Stimulated activated CD8-positive, alpha-beta memory T cell treated with anti-CD3 and anti-CD28 coated beads, Interleukin-15, amount 100 ng/mL, for 4 hours (primary cell): Measurements from ENCODE around the gene DDX42.

Experiments
- DNase-seq, 2 donors: peaks; one replicate each; pipeline ENCODE4 v3.0.0-alpha.2; 2020; ENCODE audit warnings: low read depth in 2 of 2

Gene DDX42, protein sequence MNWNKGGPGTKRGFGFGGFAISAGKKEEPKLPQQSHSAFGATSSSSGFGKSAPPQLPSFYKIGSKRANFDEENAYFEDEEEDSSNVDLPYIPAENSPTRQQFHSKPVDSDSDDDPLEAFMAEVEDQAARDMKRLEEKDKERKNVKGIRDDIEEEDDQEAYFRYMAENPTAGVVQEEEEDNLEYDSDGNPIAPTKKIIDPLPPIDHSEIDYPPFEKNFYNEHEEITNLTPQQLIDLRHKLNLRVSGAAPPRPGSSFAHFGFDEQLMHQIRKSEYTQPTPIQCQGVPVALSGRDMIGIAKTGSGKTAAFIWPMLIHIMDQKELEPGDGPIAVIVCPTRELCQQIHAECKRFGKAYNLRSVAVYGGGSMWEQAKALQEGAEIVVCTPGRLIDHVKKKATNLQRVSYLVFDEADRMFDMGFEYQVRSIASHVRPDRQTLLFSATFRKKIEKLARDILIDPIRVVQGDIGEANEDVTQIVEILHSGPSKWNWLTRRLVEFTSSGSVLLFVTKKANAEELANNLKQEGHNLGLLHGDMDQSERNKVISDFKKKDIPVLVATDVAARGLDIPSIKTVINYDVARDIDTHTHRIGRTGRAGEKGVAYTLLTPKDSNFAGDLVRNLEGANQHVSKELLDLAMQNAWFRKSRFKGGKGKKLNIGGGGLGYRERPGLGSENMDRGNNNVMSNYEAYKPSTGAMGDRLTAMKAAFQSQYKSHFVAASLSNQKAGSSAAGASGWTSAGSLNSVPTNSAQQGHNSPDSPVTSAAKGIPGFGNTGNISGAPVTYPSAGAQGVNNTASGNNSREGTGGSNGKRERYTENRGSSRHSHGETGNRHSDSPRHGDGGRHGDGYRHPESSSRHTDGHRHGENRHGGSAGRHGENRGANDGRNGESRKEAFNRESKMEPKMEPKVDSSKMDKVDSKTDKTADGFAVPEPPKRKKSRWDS

DNA sequence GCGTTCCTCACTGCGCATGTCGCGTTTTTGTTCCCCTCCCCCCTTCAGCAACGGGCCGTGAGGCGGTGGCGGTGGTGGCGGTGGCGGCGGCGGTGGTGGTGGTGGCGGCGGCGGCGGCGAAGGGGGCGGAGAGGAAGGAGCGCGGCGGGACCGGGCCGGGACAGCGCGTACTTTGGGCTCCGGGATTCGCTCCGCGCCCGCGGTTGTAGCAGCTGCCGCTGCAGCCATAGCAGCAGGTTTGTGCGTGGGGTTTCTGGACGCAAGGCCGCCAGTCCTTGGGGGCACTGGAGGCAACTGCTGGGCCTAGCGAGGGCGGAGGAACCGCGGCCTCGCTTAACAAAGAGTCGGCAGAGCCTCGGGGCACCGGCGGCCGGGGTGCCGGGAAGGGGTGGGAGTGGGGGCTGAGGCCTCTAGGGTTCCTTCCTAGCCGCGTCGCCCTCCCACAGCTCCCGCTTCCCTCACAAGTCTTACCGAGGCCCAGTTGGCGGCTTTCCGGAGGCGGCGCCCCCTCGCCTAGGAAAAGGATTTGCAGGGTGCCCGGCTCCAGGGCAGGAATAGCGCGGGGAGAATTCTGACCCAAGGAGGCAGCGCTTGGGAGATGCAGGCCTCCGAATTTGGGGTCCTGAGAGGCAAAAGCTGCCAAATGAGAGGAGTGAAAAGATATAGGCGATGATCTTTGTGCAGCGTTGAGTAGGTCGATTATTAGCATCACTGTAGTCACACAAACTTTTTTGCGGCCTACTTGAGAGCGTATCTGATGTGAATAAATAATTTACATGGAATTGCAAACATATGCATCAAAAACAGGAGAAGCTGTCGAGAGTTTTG is at the start of gene DDX42:
Gene DDX42, plus strand, starts transcription at position 30 of the 828 bp plus-strand sequence. CDS start 12,880 bp downstream, outside the sequence.
- DNase-seq: no peak

DNA sequence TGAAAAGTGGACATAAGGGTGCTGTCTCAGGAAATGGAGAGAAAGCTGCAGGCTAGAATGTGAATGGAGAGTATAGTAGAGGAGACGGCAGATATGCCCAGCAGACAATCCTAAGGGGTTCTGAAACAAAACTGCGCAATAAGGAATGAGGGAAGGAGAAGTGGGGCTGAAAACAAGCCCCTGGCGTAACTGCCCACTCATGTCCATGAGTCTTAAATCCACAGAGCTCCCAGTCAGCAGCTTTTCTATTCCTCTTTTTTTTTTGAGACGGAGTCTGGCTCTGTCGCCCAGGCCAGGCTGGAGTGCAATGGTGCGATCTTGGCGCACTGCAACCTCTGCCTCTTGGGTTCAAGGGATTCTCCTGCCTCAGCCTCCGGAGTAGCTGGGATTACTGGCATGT is 38.3 kb upstream of the DDX42 start:
- DNase-seq: no peak

DNA sequence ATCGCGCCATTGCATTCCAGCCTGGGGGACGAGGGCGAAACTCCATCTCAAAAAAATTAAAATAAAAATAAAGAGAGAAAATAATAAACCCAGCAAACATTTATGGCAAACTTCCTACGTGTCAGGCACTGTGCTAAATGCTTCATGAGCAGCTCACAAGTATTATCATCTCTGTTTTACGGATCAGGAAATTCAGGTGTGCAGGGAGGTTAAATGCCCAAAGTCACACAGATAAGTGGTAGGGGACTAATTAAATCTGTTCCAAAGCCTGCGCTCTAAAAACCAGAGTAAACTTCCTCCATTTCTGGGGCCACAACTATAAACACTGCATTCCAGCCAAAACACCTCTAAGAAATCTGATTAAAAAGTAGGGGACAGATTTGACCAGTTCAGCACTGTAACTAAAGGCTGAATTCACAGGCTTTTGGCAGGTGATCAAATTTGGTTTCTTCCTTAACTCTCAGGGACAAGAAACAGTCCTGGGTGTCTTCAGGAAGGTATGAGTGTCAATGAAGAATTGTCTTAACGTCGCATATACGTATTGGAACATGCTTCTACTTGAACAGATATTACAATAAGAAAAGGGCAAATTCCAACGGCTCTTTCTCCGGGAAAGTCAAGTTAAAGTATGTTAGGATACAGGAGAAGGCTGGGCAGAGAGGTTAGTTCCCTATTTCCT is 33.4 kb upstream of the DDX42 start:
- no peak for DNase-seq

DNA sequence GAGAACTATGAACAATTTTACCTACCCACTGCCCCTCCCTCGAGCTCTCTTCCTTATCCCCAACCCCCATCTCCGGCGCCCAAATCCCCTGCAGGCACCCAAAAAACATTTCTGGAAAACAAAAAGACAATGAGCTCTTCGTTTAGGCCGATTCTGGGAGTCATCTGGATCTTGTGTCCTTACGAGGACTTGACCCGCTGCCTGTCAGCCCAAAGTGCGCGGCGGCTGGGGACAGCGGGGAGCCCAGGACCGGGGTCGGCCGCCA is 32.9 kb upstream of the DDX42 start:
- no peak for DNase-seq

DNA sequence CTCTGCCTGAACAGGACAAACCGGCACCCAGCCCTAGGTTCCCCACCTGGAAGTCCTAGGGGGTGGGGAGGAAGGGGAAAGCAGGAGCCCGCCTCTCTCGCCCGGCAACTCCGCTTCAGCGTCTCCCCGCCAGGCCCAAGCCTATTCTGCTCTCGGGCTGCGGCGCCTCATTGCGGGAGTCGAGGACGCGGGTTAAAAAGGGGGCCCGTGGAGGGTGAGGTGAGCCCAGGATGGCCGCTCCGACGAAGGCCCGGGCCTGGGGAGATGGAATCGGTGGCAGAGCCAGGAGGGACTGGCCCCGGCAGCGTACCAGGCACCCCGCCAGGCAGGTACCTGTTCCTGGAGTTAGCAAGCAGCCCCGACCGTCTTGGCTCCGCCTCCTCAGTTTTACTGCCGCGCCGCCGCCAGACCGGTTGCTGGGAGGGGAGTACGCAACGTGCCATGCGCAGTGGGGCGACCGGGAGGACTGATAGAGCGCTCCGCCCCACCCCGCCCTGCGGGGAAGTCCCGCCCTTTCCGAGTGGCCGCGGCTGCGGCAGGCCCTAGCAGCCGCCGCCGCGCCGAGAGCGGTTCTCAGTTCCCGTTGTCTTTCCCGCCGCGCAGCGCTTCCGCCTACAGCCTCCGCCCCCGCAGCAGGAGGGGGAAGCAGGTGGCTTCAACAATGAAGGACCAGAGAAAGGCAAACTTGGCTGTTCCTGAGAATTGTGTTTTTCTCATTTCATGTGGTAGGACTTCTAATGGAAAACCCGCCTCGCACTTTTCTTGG is 32.4 kb upstream of the DDX42 start, which contains the start of gene STRADA:
Gene STRADA, minus strand, starts transcription at position 392 of the 766 bp plus-strand sequence. CDS start 13,430 bp downstream, outside the sequence.
- DNase-seq: peak; percentile 99

DNA sequence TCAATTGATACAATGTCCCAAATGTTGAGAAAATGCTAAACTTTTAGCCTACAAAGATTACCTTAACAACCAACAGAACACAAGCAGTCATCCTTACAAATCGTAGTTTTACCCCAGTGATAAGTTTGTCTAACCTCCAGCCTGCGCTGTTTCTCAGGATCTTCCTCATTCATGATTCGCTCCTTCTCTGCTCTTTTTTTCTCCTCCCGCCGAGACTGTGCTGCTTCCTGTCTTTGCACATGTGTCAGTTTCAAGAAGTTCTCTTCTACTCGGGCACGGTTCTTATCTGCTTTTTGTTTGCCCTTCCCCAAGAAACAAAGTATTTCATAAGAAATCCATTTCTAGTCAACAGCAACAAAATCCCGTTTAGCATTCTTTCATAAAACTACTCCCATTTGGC is 22.2 kb upstream of the DDX42 start:
- DNase-seq: no peak

DNA sequence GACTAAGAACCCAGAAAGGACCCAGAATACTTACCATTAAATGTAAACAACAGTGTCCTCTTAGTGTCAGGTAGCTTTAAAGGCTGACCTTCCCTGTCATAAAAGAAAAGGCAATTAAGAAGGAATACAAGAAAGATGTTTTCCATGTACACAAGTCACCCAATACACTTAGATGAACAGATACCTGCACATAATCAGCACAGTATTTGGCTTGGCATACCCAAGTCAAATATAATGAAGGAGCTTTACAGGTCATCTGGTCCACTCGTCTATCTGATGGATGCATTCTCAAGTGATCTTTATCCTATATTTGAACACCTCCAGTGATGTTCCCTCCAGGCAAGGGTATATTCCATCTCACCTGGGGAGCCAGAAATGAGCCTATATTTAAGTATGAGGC is 21.3 kb upstream of the DDX42 start:
- DNase-seq: no peak

DNA sequence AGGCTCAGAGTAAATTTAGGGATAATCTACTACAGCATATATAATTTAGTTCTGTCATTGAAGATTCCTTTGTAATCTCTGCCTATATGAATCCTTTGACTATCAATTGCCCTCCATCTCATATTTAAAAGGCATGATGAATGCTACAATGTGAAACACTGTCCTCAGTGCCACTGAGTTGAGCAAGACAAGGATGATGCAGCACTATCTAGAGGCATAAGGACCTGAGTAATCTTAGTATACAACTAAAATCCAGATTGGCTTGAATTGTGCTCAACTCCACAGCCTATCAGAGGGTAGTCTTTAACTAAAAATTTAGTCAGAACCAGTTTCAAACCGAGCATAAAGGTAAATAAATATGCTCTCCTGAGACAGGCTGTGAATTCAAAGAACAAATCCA is 20.8 kb upstream of the DDX42 start:
- DNase-seq: no peak

DNA sequence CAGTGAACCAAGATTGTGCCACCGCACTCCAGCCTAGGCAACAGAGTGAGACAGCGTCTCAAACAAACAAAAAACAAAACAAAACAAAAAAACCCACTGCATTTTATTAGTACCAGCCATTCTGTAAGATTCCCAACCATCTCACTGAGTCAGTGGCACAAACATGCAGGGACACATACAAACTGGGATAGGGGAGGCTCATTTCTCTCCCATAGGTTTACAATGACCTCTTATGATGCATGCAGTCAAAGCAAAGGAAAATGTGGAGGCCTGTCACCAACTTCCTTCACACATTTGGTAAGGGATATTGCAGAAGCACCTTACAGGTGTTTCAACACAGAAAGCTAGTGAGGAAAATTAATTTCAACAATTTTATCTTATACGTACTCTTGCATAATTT is 19.9 kb upstream of the DDX42 start:
- DNase-seq: no peak

DNA sequence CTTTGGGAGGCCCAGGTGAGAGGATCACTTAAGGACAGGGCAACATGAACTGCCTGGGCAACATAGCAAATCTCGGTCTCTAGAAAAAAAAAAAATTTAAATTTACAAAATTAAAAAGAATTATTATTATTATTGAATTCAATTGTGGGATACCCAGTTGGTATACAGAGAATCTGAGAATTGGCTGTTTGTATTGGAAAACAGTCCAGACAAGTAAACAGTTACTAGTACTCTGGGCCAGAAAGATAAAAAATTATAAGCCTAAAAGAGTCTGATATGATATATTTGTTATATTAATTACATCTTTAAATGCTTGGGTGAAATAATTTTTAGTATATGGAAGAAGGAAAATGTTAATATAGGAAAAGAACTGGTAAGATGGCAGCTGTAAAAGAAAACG is 15.5 kb upstream of the DDX42 start:
- DNase-seq: no peak

DNA sequence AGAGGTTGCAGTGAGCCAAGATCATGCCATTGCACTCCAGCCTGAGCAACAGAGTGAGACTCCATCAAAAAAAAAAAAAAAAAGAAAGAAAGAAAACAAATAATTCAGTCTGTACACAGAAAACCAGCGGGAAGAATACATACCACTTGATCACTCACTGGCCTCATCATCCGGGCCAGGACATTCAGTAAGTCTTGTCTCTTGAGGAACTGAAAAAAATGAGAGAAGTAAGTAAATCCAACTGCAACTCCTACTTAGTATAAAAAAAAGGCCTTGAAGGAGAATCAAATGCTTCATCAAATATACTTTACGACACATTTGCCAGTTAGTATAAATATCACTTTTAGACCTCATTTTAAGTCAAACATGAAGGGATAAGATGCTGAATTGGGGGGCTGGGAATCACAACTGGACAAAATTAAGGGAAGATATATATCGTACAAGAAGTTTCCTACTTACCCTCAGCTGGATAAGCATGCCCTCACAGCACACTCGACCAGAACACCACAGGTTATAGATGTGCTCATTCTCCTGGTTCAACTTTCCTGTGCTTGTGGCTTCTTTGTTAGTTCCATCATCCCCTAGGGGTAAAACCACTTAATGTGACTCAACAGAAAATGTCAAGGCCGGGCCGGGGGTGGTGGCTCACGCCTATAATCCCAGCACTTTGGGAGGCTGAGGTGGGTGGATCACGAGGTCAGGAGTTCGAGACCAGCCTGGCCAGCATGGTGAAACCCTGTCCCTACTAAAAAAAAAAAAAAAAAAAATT is 13.0 kb upstream of the DDX42 start:
- DNase-seq: no peak

DNA sequence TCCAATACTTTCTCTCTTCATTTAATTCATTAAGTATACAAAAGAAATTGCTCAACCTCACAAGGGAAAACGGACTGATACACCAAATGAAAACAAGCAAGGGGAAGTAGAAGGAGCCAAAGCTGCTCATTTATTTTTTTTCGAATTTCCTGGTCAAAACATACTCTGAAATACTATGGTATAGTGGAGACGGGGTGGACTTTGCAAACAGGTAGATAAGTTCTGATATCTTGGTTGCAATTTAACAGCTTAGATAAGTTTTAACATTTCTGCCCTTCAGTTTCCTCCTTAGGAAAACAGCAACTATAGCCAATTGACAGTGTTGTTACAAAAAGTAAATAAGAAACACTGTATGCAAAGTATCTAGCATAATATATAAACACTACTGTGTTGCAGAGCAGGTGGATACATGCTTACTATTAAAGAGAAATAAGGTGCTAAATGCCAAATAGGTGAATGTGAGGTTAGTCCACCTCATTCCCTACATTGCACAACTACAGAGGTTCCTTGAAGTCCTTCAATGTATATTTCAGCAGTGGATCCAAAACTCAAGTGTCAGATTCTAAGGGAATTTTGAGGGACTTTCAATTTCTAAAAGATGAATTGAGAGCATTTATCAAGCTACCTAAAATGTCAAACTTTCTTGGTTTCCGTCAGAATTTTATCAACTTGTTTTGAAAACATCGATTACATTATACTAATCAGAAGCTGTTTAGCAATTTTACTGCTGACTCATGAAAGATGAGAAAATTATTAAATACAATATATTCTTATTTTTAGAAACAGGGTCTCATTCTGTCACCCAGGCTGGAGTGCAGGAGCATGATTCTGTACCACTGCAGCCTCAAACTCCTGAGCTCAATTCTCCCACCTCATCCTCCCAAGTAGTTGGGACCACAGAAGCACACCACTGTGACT is 11.6 kb upstream of the DDX42 start:
- DNase-seq: no peak

DNA sequence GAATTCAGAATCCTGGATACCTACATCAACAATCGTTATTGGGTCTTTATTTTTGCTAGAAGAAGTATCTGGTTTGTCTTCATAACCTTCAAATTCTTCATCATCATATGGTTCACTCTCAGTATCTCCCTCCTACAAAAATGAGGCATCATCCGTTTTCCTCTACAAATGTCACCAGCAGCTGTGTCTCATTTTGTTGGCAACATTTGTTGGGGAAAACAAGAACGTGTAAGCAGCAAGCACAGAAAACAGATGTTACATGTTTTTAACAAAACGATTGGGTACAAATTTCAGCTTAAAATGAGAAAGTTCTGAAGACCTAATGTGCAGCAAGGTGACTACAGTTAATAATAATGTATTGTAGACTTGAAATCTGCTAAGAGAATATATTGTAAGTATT is 9.3 kb upstream of the DDX42 start:
- no peak for DNase-seq

DNA sequence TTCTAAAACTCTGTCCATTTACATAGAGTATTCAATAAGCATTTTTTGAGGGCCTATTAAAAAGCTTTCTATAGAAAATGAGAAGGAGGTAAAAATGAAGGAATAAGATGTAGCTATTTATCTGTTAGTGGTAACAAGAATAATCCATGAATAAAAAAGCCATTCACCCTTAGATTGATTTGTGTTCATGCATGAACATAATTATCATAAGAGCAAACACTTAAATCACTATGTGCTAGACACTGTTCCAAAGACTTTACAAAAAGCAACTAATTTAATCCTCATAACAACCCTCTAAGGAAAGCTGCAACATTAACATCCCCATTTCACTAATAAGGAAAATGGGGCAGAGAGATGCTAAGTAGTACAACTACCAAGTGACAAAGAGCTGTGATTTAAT is 7.2 kb upstream of the DDX42 start:
- DNase-seq: no peak

DNA sequence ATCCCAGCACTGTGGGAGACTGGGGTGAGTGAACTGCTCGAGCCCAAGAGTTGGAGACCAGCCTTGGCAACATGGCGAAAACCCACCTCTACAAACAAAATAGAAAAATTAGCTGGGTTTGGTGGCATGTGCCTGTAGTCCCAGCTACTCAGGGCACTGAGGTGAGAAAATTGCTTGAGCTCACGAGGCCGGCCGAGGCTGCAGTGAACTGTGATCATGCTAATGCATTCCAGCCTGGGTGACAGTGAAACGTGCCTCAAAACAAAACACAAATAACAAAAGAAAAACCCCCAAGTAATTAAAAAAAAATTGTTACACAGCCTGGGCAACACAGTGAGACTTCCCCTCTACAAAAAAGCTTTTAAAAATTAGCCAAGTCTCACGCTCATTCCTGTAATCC is 5.5 kb upstream of the DDX42 start:
- no peak for DNase-seq

DNA sequence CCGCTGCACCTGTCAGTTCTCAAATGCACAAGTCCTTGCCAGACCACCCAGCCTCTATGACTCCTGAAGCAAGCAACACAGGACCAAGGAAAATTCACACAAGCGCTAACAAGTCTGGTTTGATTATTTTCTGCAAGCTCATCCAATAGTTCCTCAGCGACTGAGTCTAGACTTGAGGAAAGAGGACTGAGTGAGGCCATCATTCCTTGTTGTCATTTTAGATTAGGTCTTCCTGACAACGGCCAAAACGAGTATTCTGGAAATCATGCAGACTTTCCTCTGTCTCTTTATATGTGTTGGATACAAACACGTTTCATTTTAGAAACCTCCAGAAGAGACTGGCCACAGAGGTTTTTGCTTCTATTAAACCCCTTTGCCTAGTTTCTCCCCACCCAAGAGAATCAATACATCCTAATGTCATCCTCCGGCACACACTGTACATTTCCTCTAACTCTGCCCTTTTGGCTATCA is 1.1 kb upstream of the DDX42 start:
- DNase-seq: no peak

DNA sequence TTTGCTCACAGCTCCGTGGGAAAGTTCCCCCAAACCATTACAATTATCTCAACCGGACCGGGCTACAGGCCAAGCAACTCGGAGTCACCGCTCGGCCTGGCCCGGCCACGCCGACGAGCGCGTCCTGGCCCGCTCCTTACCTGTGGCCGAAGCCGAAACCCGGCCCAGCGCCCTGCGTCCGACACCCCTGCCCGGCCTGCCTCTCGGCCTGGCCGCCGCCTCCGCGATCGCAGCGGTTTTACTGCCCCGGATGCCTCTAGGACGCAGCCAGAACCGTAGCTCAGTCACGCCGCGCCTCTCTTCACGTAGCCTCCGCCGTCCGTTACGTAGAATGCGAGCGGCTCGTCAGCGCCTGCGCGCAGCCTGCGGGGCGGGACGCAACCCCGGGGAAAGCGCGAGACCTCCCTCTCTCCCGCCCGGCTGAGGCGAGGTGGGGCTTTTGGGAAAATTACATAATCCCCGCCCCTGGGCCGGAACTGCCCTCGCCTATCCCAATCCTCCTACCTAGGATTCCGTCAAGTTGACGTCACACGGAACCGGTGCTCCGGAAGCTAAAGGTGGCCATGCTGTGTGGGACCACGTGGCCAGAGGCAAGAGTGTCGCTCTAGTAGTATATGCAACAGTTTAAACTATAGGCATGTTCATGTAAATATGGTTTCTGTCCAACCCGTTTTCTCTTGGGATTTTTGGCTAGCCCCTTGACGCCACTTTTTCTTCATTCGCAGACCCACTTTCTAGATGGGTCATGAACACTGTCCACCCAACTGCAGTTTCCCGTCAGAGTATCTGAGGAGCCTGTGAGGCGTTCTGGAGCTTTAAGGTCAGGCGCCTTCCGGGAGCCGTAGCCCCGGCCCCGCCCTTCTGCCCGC is 464 bp upstream of the DDX42 start, which contains the start of gene CCDC47:
Gene CCDC47, minus strand, starts transcription at position 326 of the 869 bp plus-strand sequence. CDS start 7,422 bp downstream, outside the sequence.
- DNase-seq: peak; percentile 97 to 98

DNA sequence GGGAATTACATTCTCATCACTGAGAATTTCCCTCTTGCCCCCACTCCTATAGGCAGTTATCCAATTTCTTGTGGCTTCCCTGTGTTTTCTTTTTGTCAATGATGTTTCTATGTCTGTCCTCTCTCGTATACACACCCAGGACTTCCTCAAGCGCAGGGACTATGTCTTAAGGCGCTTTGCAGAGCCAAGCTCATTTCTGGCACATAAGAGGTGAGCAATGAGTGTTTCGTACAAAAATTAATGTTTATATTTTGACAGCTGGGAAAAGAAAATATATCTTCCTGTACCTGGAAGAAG is 947 bp downstream of the DDX42 start:
- DNase-seq: no peak
